HG02840 (cell line): Measurements from ENCODE around the gene MTAP.

Experiments used
- ATAC-seq: cut with Tn5 transposase; IDR thresholded peaks from one replicate; pipeline ENCODE4 v1.9.1; 2021; ENCODE audit warnings: mild to moderate bottlenecking, moderate library complexity, moderate number of reproducible peaks; ENCODE audit not compliant: unreplicated experiment, low FRiP score

Gene MTAP

DNA sequence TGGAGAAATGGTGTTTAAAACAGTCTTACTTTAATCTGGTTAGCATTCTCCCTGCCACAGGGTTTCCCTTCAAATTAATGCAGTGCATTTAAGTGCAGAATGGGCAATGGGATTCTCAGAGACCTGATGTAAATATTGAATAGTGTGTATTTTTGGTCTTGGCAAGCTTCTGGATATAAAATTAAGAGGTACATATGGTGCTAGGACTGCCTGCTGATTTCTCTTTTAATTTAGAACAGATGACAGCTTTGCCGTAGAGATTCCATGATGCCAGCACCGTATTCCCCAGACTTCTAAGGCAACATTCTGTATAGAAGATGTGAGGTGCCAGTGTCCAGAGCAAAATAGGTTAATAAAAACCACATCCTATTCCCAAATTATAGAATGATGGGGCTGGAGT lies 1.9 kb downstream of the MTAP start:
- ATAC-seq = no peak

DNA sequence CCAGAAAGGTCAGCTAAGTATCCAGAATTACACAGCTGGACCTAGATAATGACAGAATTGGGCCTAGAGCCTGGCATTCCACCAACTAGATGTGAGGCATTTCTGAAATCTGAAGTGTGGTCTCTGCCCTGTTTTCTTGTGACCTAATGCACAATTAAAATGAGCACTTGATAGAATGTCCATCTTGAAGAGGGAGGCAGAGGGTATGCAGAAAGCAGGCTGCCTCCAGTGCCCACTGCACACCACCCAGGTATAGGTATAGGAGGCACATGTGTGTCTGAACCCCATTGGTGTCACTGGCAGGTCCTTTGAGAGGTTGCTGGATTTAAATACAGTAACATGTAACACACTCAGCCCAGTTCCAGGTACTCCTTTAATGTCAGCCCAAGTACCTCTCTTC lies 2.4 kb downstream of the MTAP start:
- no peak for ATAC-seq

DNA sequence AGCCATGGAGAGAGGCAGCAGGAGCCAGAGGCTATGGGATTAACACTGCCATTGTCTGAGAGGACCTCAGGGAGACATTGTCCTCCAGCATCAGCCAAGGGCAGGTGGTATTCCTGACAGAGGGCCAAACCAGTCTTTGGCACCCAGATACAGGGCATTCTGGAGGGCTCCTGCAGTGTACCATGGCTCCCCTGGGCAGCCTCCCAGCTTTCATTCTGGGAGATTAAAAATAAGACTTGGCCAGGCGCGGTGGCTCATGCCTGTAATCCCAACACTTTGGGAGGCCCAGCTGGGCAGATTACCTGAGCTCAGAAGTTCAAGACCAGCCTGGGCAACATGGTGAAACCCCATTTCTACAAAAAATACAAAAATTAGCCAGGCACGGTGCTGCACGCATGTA lies 4.2 kb downstream of the MTAP start:
- no peak for ATAC-seq

DNA sequence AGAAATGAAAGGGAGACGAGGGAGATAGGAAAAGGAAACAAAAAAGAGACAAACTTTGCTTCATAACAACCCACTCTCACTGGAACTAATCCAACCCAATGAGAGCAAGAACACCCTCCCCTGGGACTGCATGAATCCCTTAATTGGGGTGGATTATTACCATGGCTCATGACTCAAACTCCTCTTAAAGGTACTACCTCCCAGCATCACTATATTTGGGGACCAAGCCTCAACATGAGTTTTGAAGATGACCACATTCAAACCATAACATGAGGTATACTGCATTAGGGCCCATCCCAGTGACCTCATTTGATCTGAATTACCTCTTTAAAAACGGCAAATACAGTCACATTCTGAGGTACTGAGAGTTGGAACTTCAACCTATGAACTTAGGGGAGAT lies 8.0 kb downstream of the MTAP start:
- no peak for ATAC-seq

DNA sequence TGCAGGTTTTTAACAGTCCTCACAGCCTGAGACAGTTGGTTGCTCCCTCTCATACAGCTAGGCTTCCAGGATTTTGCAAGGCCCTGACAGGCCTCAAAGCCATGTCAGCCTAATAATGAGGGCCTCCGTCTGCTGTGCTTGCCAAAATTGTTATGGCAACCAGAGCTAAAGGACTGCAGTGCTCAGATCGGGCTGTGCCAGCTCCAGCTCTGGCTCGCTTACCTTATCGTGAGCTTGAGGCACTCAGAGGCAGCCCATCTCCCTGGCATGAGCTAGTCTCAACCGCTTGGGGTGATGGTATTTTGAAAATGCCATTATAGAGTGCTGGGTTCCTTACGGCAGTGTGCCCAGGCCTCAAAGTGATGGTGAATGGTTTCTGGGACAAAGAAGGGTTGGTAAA lies 8.4 kb downstream of the MTAP start:
- ATAC-seq = no peak

DNA sequence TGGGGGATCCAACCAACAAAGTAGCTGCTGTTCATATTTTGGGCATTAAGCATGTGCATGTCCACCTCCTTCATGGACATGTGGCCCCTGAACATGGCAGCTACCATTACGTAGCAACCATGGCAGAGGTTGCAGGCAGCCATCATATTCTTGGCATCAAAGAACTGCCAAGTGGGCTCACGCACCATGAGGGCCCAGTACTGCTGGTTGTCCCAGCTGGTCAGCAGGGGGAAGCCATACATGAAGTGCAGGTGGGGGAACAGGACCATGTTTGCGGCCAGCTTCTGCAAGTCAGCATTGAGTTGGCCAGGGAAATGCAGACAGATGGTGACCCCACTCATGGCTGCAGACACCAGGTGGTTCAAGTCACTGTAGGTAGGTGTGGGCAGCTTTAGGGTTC lies 9.5 kb downstream of the MTAP start:
- no peak for ATAC-seq

DNA sequence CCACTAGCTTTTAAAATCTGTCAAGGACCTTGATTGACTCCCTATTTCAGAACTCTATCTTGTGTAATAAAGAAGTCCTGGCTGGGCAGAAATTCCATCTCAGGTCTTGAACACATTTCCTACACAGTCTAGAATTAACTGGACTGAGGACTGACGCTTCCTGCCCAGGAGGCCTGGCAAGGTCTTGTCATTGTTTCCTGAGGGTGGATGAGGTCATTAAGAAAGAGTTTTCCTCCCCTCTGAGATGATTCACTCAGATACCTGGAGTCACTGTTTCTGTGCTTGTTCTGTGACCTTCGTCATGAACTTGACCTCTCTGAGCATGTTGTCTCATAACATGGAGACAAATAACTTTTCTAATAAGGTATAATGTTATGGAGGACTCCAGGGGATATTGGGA lies 10.0 kb downstream of the MTAP start:
- no peak for ATAC-seq

DNA sequence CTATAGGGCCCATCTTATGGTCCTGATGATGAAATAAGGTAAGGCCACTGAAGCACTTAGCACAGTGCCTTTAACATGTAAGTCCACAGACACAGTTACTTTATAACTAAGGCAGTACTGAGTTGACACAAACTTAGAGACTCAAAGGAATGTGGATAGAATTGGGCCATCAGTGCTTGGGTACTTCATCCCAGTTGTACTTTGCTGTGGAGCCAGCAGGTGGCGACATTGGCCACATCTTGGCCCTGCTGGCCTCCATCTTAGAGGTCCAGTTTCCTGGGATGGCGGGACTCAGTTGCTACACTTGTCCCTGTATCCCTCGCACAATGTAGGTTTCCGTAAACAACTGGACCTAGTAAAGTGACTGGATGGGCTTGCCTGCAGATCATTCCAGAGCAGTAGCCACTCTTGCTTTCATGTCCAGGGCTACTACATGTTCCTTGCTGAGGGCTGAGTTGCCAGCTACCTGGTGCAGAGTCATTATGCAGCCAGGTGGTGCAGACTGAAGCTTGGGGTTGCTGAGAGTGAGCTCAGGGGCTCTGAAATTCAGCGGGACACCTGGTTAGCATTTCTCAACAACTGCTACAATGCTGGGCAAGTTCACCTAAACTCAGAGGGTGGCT lies 10.6 kb downstream of the MTAP start:
- peak; percentile 62 for ATAC-seq

DNA sequence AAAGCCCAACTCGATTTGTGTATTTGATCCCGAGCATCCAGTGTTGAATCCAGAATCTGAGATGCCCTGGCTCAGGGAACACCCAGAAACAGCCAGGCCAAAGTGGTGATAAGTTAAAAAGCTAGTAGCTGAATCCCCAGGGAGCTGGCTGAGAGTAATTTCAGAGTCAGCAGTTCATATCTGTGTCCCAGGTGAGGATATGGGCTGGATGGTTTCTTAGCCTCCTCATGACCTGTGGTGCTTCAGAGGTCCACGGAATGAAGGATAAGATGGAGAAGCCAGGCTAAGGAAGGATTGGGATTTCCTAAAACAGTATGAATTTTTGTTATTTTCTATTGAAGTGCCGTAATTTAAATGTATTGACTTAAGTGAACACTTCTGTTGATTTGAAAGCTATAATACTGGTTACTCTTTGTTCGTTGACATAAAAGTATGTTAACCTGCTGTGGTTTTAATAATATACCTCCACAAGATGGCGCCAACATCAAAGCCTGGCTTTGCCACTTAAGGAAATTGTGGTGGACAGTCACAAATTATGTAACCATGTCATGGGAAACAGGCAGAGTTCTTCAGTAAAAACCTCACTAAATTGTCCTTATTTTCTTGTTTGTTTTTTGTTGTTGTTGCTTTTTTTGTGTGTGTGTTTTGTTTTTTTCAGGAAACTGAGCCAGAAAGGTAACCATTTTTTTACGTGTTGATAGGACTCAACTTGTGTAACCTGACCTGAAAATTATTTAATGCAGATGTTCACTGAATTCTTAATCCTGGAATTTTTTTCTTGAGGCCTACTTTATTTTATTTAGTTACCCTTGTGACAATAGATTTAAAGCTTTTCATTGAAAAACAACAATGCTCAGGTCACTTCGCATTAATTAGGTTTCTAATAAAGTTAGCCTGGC lies 11.4 kb downstream of the MTAP start:
- ATAC-seq = peak; percentile 5

DNA sequence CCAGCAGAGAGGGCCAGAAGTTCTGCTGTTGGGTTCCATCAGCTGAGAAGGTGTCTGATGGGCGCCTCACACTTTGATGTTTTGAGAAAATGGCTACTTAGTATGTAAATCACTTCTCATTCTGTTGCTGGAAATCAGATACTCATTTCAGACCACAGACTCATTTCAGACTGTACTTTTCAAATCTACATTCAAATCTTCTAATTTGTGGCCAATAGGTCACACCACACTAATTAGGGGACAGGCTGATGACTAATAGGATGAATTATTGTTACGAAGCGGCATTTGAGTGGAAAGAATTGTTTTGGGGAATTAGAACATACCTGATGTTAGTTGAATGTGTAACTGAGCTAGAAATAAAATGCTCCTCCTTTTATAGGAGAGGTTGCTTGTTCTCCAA lies 13.2 kb downstream of the MTAP start:
- no peak for ATAC-seq

DNA sequence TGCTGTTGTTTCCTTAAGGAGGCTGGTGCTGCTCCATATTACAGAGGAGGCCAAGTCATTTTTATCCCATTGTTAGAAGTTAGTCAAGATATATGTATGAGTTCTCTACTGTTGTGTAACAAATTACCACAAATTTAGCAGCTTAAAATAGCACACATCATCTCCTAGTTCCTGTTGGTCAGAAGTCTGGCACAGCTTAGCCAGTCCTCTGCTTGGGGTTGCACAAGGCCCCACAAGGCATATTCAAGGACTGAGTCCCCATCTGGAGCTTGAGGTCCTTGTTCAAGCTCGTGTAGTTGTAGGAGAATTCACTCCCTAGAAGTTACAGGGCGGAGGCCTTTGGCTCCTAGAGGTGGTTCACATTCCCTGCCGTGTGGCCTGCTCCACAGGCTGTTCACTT lies 14.7 kb downstream of the MTAP start:
- ATAC-seq = no peak

DNA sequence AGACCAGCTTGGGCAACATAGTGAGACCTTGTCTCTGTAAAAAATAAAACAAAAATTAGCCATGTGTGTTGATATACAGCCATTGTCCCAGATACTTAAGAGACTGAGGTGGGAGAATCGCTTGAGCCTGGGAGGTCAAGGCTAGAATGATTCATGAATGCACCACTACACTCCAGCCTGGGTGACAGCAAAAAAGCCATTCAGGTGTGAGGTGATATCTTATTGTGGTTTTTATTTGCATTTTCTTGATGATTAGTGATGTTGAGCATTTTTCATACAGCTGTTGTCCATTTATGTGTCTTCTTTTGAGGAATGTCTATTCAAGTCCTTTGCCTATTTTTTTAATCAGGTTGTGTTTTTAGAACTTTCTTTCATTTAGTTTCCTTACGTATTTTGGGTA lies 23.2 kb downstream of the MTAP start:
- no peak for ATAC-seq

DNA sequence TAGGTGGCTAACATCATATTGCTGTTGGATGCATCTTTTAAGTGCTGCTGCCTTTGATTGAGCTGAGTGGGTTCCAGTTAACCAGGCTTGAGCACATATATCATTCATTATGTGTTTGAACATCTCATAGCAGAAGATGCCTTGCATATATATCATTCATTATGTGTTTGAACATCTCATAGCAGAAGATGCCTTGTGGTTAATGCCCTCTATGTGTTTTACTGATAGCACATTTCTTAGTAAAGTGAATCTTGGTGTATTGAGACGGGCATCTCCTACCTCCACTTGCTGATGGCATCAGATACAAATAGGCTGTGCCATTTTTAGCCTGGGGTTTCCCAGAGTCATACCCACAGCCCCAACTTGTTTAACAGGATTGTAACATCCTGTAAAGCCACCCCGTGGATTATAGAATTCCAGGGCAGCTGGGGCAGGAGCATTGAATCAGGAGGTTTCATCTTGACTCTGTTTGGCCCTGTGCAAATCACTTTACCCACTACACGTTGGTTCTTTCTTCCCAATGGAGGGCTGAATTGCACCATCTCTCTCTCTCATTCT lies 26.5 kb downstream of the MTAP start:
- ATAC-seq = no peak

DNA sequence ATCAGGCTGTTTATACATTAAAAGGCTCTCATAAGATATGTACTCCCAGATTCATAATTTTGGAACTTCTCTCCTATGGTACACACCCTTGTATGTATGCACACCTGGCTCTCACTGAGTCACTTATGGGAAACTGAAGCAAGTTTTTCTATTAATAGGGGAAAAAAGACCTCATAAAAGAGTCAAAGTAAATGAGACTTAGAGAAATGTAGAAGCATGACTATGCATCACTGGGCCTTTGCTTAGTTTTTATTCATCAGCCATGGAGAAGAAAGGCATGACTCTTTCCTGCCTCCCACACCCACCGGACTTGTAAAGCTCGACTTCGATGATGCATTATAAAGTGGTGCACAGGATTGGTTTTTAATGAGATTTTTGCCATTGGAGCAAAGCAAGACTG lies 28.2 kb downstream of the MTAP start:
- ATAC-seq = no peak

DNA sequence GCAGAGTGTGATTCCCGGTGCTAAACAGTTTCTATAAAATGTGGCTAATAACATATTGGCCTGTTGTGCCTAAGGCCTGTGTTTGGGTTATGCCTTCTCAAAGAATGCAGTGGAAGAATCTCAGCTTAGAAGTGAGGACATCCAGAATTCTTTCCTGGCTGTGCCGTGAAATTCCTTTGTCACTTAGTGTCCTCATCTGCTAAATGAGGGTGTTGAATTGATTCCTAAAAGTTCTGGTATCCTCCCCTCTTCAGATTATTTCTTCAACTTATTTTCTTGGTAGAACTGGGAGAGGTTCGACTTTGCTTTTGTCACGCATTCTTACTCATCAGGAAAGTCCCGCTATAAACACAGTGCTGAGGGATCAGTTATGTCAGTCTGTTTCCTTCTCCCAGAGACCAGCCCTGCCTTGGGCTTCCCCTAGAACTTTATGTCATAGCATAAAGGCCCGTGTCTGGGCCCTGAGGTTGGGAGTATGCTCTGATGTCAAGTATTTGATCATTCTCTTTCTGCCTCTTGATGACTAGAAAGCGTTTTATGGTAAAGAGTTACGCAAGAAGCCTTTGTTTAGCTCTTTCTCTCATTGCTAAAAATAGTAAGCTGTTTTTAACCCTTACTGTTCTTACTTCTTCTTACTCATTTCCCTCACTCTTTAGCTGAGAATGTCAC lies 29.5 kb downstream of the MTAP start:
- peak; percentile 71 for ATAC-seq

DNA sequence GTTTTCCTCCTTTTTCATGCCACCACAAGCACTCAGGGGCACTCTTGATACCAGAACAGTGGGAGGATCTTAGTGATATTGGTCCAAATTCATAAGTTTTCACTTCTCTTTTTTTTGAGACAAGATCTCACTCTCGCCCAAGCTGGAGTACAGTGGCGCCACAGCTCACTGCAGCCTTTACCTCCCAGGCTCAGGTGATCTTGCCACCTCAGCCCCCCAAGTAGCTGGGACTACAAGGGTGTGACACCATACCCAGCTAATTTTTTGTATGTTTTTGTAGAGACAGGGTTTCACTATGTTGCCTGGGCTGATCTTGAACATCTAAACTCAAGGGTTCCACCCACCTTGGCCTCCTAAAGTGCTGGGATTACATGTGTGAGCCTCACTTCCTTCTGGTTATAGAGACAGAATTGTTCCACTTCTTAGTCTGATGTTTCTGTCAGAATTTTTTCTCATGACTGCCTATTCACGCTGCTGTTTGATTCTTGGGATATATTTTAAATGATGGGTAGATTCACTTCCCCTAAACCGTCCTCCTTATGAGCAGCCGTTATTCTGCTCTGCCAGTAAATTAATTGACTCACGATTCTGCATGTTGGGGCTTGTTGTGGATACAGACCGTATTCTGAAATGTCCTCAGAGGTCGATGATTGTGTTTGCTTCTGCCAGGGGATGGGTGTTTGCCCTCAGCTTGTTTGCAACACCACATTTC lies 30.8 kb downstream of the MTAP start:
- ATAC-seq = peak; percentile 72

DNA sequence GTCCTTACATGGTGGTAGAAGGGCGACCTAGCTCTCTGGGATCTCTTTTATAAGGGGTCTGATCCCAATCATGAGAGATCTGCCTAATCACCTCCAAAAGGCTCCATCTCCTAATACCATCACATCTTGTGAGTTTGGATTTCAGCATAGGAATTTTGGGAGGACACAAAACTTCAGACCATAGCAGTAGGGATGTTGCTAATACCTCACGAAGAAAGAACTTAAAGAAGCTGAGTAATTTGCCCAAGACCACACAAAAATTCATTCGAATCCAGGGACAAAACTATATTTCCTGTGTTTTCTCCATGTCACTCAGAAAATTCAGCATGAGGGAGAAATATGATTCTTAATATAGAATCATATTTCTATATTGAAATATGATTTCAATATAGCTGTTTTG lies 32.7 kb downstream of the MTAP start:
- no peak for ATAC-seq

DNA sequence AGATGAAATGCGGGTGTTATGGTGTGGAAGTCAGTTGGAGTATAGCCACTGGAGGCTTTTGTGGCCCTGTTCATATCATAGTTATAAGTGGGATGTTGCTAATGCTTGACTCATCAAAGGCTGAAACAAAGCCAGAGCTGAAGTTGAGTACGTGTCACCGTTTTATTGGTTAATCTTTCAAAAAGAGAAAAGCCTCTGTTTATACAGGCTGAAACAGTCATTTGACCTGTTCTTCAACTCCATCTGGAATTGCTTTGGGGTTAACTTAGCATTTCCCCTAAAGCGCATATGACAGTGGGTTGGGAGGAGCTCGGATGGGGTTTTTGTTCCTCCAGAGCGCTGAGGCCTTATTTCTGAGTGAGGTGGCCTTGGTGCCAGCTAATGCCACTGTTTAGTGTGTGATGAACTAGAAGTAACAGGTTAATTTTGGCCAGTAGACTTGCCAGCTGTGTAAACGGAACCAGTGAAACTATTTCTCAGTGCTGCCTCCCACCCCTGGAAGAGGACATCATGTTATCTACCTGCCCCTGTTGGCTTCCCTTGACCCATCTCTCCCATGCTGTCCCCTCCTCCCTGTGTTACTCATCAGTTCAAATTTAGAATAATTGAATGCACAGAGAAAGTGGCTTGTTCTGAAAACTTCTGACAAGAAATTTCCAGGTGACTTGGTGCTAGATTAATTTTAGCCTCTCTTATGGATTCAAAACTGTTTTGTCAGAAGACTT lies 34.2 kb downstream of the MTAP start:
- ATAC-seq = no peak

DNA sequence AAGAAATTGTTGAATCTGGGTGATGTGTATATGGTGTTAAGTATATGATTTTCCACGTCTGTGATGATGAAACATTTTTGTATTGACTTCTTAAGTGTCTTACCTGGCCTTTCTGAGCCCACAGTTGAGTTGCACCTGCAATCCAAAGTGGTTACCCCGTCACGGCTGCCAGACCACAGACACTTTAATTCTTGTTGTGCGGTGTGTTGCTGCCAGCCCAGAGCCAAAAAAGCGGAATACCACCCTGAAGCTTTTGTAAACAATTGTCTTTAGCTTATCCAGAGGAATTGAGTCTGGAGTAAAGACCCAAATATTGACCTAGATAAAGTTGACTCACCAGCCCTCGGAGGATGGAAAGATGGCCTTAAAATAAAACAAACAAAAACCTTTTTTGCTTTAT lies 35.1 kb downstream of the MTAP start:
- ATAC-seq = no peak

DNA sequence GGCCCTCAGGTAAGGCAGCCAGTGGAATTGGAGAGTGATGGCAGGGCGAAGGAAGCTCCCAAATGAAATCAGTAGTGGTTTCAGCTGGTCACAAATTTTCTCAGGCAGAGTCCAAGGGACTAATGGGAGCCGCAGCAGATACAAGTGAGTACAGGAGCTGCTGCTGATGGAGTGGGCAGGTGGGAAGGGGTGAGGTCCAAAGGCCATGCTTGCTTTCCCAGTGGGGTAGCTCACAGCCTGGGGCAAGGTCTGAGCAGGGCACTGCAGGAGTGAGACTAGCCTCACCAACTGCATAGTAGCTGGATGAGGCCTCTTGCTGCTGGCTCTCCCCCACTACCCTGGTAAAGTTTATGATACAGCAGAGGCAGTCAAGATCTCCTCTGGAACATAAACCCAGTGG lies 38.2 kb downstream of the MTAP start:
- no peak for ATAC-seq
